K562 (cell line): ENCODE measurements around the gene PIP4K2C. TPM values are rescaled to one million over a fixed set of nuclear protein-coding genes. Genes with fewer than 3 reads are reported as not detected.

Experiments used
- ATAC-seq: fragments of 200-7000 bp; cut with Tn5 transposase; 3 replicates; pipeline ENCODE4 v1.9.1; 2020; ENCODE audit warnings: moderate library complexity
- Bru-seq: library from RNA; stranded (reverse); fragments of 400-500 nt; gene quantifications from one replicate; lab custom pipeline; 2021; lab: Mats Ljungman, UMichigan
- BruChase-seq, 2 experiments: library from RNA; stranded (reverse); fragments of 400-500 nt; gene quantifications; one replicate each; lab custom pipeline; 2021; lab: Mats Ljungman, UMichigan
- BruUV-seq: library from RNA; stranded (reverse); fragments of 400-500 nt; replicated peaks from 2 replicates; lab custom pipeline; 2021; lab: Mats Ljungman, UMichigan
- CTCF ChIA-PET: fragments of 300-600 bp; formaldehyde crosslinking; extraction: SDS; loops from one replicate; lab custom pipeline; 2021; ENCODE audit warnings: low intra/inter-chr PET ratio; lab: Yijun Ruan, JAX
- POLR2A ChIA-PET: fragments of 300-600, 350-650 bp; sonication (Branson Sonifier 250); formaldehyde crosslinking; extraction: SDS; loops from one replicate; lab custom pipeline; 2021; ENCODE audit warnings: antibody characterized with exemption, inconsistent platforms; lab: Yijun Ruan, JAX
- DNase-seq, 4 experiments: peaks; one replicate each; pipeline versions ENCODE4 v3.0.0 to v3.0.0-alpha.2; 2011 to 2018; ENCODE audit warnings: low spot score in 3 of 4, mixed read lengths in 3 of 4; ENCODE audit errors: extremely low read depth in 1 of 4
- FAIRE-seq: peaks from 2 replicates; lab custom pipeline; 2011; peaks lifted over from hg19 to GRCh38; lab: Jason Lieb, UNC
- H2AFZ ChIP-seq: 2 replicates; pipeline ENCODE4 v1.6.0; 2011; ENCODE audit warnings: low read depth, low read length, control low read depth, inconsistent platforms
- H3K27ac ChIP-seq: fragments of 200-600 bp; 3 replicates; pipeline ENCODE4 v1.8.0; 2011; ENCODE audit warnings: low read depth, mild to moderate bottlenecking, control low read depth, inconsistent platforms, low read length, moderate library complexity, mixed read lengths; ENCODE audit errors: extremely low read depth
- H3K27me3 ChIP-seq, 2 experiments: fragments of 300-600 bp in 1 of 2; 2 replicates in 1 of 2; 3 replicates in 1 of 2; pipeline versions ENCODE4 v1.6.0 to v1.8.0; 2011; ENCODE audit warnings: inconsistent platforms in 2 of 2, low read length in 2 of 2, mild to moderate bottlenecking in 1 of 2, mixed read lengths in 1 of 2, moderate library complexity in 1 of 2; ENCODE audit not compliant: control insufficient read depth in 2 of 2, insufficient read depth in 2 of 2
- H3K36me3 ChIP-seq: fragments of 300-600 bp; 3 replicates; pipeline ENCODE4 v1.8.0; 2011; ENCODE audit warnings: mild to moderate bottlenecking, low read length, inconsistent platforms; ENCODE audit not compliant: control insufficient read depth, insufficient read depth
- H3K4me1 ChIP-seq, 2 experiments: fragments of 200-600 bp in 1 of 2; replicated peaks in 1 of 2; 2 replicates in 1 of 2; 3 replicates in 1 of 2; pipeline versions ENCODE4 v1.5.1 to v1.8.0; 2011; ENCODE audit warnings: inconsistent platforms in 2 of 2, low read length in 2 of 2, mild to moderate bottlenecking in 1 of 2, mixed read lengths in 1 of 2, moderate library complexity in 1 of 2; ENCODE audit not compliant: control insufficient read depth in 2 of 2, insufficient read depth in 2 of 2
- H3K4me2 ChIP-seq: 2 replicates; pipeline ENCODE4 v1.6.1; 2011; ENCODE audit warnings: low read length, control low read depth, inconsistent platforms, mixed read lengths; ENCODE audit not compliant: insufficient read depth
- H3K4me3 ChIP-seq: fragments of 200-600 bp; sonication (generic), shearing (Covaris generic); 2 replicates; pipeline ENCODE4 v1.5.1; 2016; ENCODE audit warnings: control low read depth, inconsistent platforms
- H3K79me2 ChIP-seq: fragments of 200-600 bp; 3 replicates; pipeline ENCODE4 v1.8.0; 2011; ENCODE audit warnings: low read length, inconsistent platforms; ENCODE audit not compliant: control insufficient read depth, insufficient read depth
- H3K9ac ChIP-seq, 2 experiments: 2 replicates each; pipeline versions ENCODE4 v1.6.0 to v1.6.1; 2011; ENCODE audit warnings: low read depth in 2 of 2, low read length in 2 of 2, control low read depth in 1 of 2, inconsistent platforms in 1 of 2, mild to moderate bottlenecking in 1 of 2, mixed read lengths in 1 of 2; ENCODE audit not compliant: insufficient read depth in 1 of 2
- H3K9me1 ChIP-seq: one replicate; pipeline ENCODE4 v1.6.0; 2011; ENCODE audit warnings: inconsistent platforms, mild to moderate bottlenecking, low read length, moderate library complexity; ENCODE audit not compliant: control insufficient read depth, insufficient read depth
- H3K9me3 ChIP-seq: replicated peaks from 2 replicates; pipeline ENCODE4 v1.5.1; 2011; ENCODE audit warnings: low read depth, low read length, inconsistent platforms; ENCODE audit not compliant: control insufficient read depth, insufficient read depth
- H4K20me1 ChIP-seq: replicated peaks from 2 replicates; pipeline ENCODE4 v1.6.1; 2011; ENCODE audit warnings: low read length, inconsistent platforms, mixed read lengths; ENCODE audit not compliant: control insufficient read depth, insufficient read depth
- ASH1L ChIP-seq: fragments of 450-650 bp; IDR thresholded peaks from 2 replicates; pipeline ENCODE4 v1.6.1; 2018; ENCODE audit warnings: borderline replicate concordance, mild to moderate bottlenecking, low read depth; ENCODE audit not compliant: partially characterized antibody
- E2F1 ChIP-seq: sonication (generic); formaldehyde crosslinking; IDR thresholded peaks from 2 replicates; pipeline ENCODE4 v1.8.1; 2023; ENCODE audit warnings: mild to moderate bottlenecking, missing genetic modification reagents, moderate library complexity
- FOXK1 ChIP-seq: sonication (generic); formaldehyde crosslinking; IDR thresholded peaks from 2 replicates; pipeline ENCODE4 v1.8.0; 2022; ENCODE audit warnings: missing genetic modification reagents, mild to moderate bottlenecking, borderline replicate concordance
- JUND ChIP-seq, 2 experiments: IDR thresholded peaks; 2 replicates in 1 of 2; 3 replicates in 1 of 2; pipeline ENCODE4 v1.6.1; 2011; ENCODE audit warnings: borderline replicate concordance in 2 of 2, low read depth in 2 of 2, low read length in 2 of 2, improper control_type of control experiment in 1 of 2, missing biosample characterization in 1 of 2, missing genetic modification characterization in 1 of 2, missing genetic modification reagents in 1 of 2
- MYC ChIP-seq, 2 experiments: fragments of 250-450 bp in 1 of 2; sonication (Bioruptor Pico) in 1 of 2; IDR thresholded peaks; 2 replicates each; pipeline versions ENCODE4 v1.5.1 to v1.6.1; 2012 to 2021; ENCODE audit warnings: low read depth in 2 of 2, borderline replicate concordance in 1 of 2, improper control_type of control experiment in 1 of 2, low read length in 1 of 2, mild to moderate bottlenecking in 1 of 2, moderate library complexity in 1 of 2
- NRF1 ChIP-seq, 2 experiments: fragments of 450-650 bp; IDR thresholded peaks in 1 of 2; conservative IDR thresholded peaks in 1 of 2; 2 replicates each; pipeline ENCODE4 v1.6.1; 2014; ENCODE audit warnings: mild to moderate bottlenecking in 2 of 2
- SAP30 ChIP-seq: fragments of 200-600 bp; sonication (generic); IDR thresholded peaks from 2 replicates; pipeline ENCODE4 v1.6.1; 2012; ENCODE audit warnings: borderline replicate concordance, low read depth, mild to moderate bottlenecking, moderate library complexity, low read length, control low read depth, inconsistent platforms; ENCODE audit not compliant: insufficient read depth, poor library complexity, severe bottlenecking
- TAF7 ChIP-seq: fragments of 450-650 bp; IDR thresholded peaks from 2 replicates; pipeline ENCODE4 v1.6.1; 2016; ENCODE audit warnings: missing genetic modification characterization, missing compliant biosample characterization
- TBP ChIP-seq: optimal IDR thresholded peaks from 2 replicates; pipeline ENCODE3; 2011; ENCODE audit warnings: low read depth, low read length, improper control_type of control experiment
- WGBS: fragments of 100-300 bp; shearing (Covaris generic); methylation state at CpG from one replicate; pipeline ENCODE4 v1.1.6; 2016; ENCODE audit warnings: low coverage, mixed read lengths; ENCODE audit not compliant: insufficient coverage; ENCODE audit errors: missing lambda C conversion rate; 5-methylcytosine and 5-hydroxymethylcytosine counted together
- in situ Hi-C: fragments of 300-500 bp; cut with MboI; formaldehyde crosslinking; loops from 4 replicates; pipeline ENCODE4 v1.15.0; 2018; ENCODE audit warnings: inconsistent platforms, mixed read lengths
- intact Hi-C: fragments of 100-400 bp; cut with micrococcal nuclease; formaldehyde crosslinking; loops from 2 replicates; pipeline ENCODE4 v1.14.2; 2022
- long read RNA-seq, 3 experiments: library from polyadenylated mRNA in 2 of 3; library from RNA in 1 of 3; unstranded in 2 of 3; stranded (forward) in 1 of 3; transcript quantifications; one replicate each; pipeline ENCODE4 v2.0.0, GENCODE V29; 2019 to 2022
- polyA minus RNA-seq, 3 experiments: library from RNA; depleted of rRNA, polyadenylated mRNA; stranded (reverse); fragments of >200 nt; gene quantifications; 2 replicates each; pipeline ENCODE4 v1.2.3, GENCODE V29; 2011
- polyA plus RNA-seq, 8 experiments: library from polyadenylated mRNA; depleted of rRNA in 4 of 8; stranded (reverse) in 5 of 8; unstranded in 3 of 8; fragments of >200 nt; fragmentation: Nextera tagmentation in 2 of 8; fragmentation: Illumina TruSeq in 1 of 8; extraction: Ambion mirVana in 2 of 8; extraction: Trizol in 1 of 8; gene quantifications; 2 replicates each; pipeline versions ENCODE4 v1.2.1 to v1.2.3, GENCODE V29; 2011 to 2014; ENCODE audit warnings: inconsistent platforms in 1 of 8, missing spikeins in 1 of 8
- total RNA-seq, 7 experiments: library from RNA; depleted of rRNA in 6 of 7; stranded (reverse); fragments of >200 nt in 6 of 7; fragmentation: Illumina TruSeq in 2 of 7; extraction: Trizol in 2 of 7; gene quantifications; 2 replicates each; pipeline versions ENCODE4 v1.2.1 to v1.2.3, GENCODE V29; 2011 to 2021; ENCODE audit warnings: low replicate concordance in 1 of 7

Gene PIP4K2C
- total RNA-seq (2011; cell fraction: chromatin; rRNA removed; ENCODE audit: low replicate concordance), result 28.9 and 41.5 TPM in 2 replicates
- total RNA-seq (2011; cell fraction: nucleolus; rRNA removed), result 20.9 and 21.7 TPM in 2 replicates
- 26.5 and 30.7 TPM in 2 replicates for total RNA-seq (2011; cell fraction: nucleoplasm; rRNA removed)
- 13.8 and 20.7 TPM in 2 replicates for total RNA-seq (2014; rRNA removed)
- 18.3 and 19.9 TPM in 2 replicates for total RNA-seq (2014; rRNA removed; fragmentation: Illumina TruSeq; extraction: Trizol)
- total RNA-seq (2015; rRNA removed; fragmentation: Illumina TruSeq; extraction: Trizol), result 18.0 and 22.3 TPM in 2 replicates
- 28.8 and 29.3 TPM in 2 replicates for total RNA-seq (2021)
- polyA plus RNA-seq (2011; rRNA removed), result 31.3 and 31.4 TPM in 2 replicates
- polyA plus RNA-seq (2011; cell fraction: cytosol; rRNA removed), result 16.1 and 24.3 TPM in 2 replicates
- 42.4 and 45.7 TPM in 2 replicates for polyA plus RNA-seq (2011; cell fraction: nucleus; rRNA removed)
- polyA plus RNA-seq (2012), result 23.2 and 26.6 TPM in 2 replicates
- polyA plus RNA-seq (2014; fragmentation: Illumina TruSeq; extraction: Trizol), result 39.5 and 41.4 TPM in 2 replicates
- 10 to 100 TPM in 1 of 2 experiments, 1 to 10 TPM in 1; 9.0 to 10.8 TPM for polyA plus RNA-seq (2014; fragmentation: Nextera tagmentation; extraction: Ambion mirVana)
- polyA plus RNA-seq (2014; rRNA removed), result 18.5 and 25.8 TPM in 2 replicates
- polyA minus RNA-seq (2011; rRNA and poly(A)+ RNA removed), result 20.2 and 21.0 TPM in 2 replicates
- 9.1 and 18.2 TPM in 2 replicates for polyA minus RNA-seq (2011; cell fraction: cytosol; rRNA and poly(A)+ RNA removed)
- polyA minus RNA-seq (2011; cell fraction: nucleus; rRNA and poly(A)+ RNA removed), result 6.7 and 9.2 TPM in 2 replicates
- percentile 80 among the genes with signal in this experiment for Bru-seq, nascent RNA
- percentile 80 among the genes with signal in this experiment for BruChase-seq, experiment 1, labeled RNA remaining after a 2-hour chase
- percentile 88 among the genes with signal in this experiment for BruChase-seq, experiment 2, labeled RNA remaining after a 6-hour chase
- long read RNA-seq, experiment 1, transcript PIP4K2C-201 (10 exons, 2,924 nt), result major isoform, 42 of 64 reads
- long read RNA-seq, experiment 1, partial matches to known transcripts, result 1 of 64 reads
- long read RNA-seq, experiment 1, other reads (novel, unspliced or antisense), result 18 of 64 reads
- long read RNA-seq, experiment 2, transcript PIP4K2C-201 (10 exons, 2,924 nt), result major isoform, 20 of 28 reads
- long read RNA-seq, experiment 2, partial matches to known transcripts, result 6 of 28 reads
- long read RNA-seq, experiment 2, other reads (novel, unspliced or antisense), result 2 of 28 reads
- long read RNA-seq, experiment 3, transcript PIP4K2C-201 (10 exons, 2,924 nt), result major isoform, 5 of 7 reads
- long read RNA-seq, experiment 3, partial matches to known transcripts, result 1 of 7 reads
- long read RNA-seq, experiment 3, other reads (novel, unspliced or antisense), result 0 of 7 reads

DNA sequence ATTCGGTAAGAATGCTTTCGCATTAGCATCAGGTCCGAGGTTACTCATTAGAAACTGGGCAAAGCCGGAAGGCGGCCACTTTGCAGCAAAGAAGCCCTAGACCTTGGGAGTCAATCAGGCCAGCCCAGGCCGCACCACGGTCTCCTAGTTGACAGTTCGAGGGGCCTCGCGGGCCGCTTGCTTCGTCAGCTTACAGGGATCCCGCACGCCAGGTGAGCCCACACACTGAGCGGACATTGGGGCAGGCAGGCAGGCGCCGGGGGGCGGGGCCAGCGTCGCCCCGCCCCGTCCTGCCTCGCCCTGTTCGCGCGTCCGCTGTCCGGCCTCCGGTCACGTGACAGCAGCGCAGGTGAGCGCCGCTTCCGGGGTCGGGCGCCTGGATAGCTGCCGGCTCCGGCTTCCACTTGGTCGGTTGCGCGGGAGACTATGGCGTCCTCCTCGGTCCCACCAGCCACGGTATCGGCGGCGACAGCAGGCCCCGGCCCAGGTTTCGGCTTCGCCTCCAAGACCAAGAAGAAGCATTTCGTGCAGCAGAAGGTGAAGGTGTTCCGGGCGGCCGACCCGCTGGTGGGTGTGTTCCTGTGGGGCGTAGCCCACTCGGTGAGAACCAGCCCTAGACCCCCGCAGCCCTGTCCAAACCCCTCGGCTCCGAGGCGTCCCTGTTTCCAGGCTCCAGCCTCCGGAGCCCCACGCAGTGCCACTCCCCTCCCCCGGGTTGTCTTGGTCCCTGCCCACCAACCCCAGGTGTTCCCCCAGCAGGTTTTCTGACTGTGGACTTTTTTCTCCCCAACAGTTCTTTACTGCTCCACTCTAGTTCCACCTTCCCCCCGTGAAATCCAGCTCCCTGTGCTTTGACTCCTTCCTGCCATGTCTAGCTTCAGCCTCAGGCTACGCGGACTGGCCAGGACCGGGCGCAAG is at the start of gene PIP4K2C:
TSS of gene PIP4K2C (plus strand) at position 329 of the 918 bp plus-strand sequence. CDS start at position 427, 98 bp downstream.
- FAIRE-seq, result peak; percentile 74
- no peaks in the 10 kb centered on the region for H4K20me1 ChIP-seq
- peak within 1 kb of the TSS; percentile 77 for H3K4me2 ChIP-seq
- no peaks in the 10 kb centered on the region for H3K9me1 ChIP-seq
- H3K4me3 ChIP-seq, result peak within 1 kb of the TSS; percentile 72
- no peaks in the 10 kb centered on the region for H3K27me3 ChIP-seq
- no peaks in the 10 kb centered on the region for H3K9me3 ChIP-seq
- TSS peak; percentile 50 for BruUV-seq
- ChIA-PET POLR2A (interaction anchor here (0.6 to 4.2 kb wide), 16 partner anchors 8 to 154 kb away, joined by 3 to 20 read pairs (median 4); partner anchors contain the start of genes DDIT3 and TSPAN31), CTCF (interaction anchor here (1.2 kb wide), 1 partner anchor 102 kb away, joined by 3 read pairs; the partner anchor contains the start of gene OS9)
- H3K9ac ChIP-seq, result peak within 1 kb of the TSS; percentile 81 to 98
- DNase-seq, result peak; percentile 92 to 97 (median 95)
- H3K27ac ChIP-seq, result peak within 1 kb of the TSS; percentile 84
- ATAC-seq, result peak; percentile 96
- intact Hi-C loops (no loop called here), in situ Hi-C loops (no loop called here)
- WGBS, result under 1% methylated on average over 49 of the region's 69 CpGs
- peaks cover 26% of the 10 kb centered on the region; the same call in 2 of the 3 replicates for H3K36me3 ChIP-seq
- H3K79me2 ChIP-seq, result peaks cover 27% of the 10 kb centered on the region
- H3K4me1 ChIP-seq, result peaks cover 22 to 23% of the 10 kb centered on the region in 2 experiments
- H2AFZ ChIP-seq, result peak within 1 kb of the TSS; percentile 97
- no peak for TF ChIP-seq ASH1L
- TF ChIP-seq SAP30, result peak; percentile 92
- TF ChIP-seq FOXK1 (CRISPR knock-in tag), result peak; percentile 81; the same call in 1 of the 2 replicates
- TF ChIP-seq MYC (IDR thresholded peaks at IDR 0.05; ENCODE audit: low read depth, low read length), result peak; percentile 46; the same call in 1 of the 2 replicates
- TF ChIP-seq MYC (CRISPR knock-in tag; IDR thresholded peaks at IDR 0.05; ENCODE audit: borderline replicate concordance, low read depth), result no peak
- TF ChIP-seq TBP, result peak; percentile 59
- peak; percentile 75 to 79 for TF ChIP-seq NRF1 (conservative IDR thresholded peaks at IDR 0.05 in 1 of 2, IDR thresholded peaks at IDR 0.05 in 1 of 2)
- TF ChIP-seq JUND (IDR thresholded peaks at IDR 0.05; ENCODE audit: borderline replicate concordance, low read depth, low read length), result no peak
- TF ChIP-seq JUND (tag; IDR thresholded peaks at IDR 0.05; ENCODE audit: borderline replicate concordance, low read depth, low read length), result no peak
- TF ChIP-seq E2F1 (CRISPR knock-in tag), result no peak
- no peak for TF ChIP-seq TAF7 (tag)
